GM21825 (cell line): Measurements from ENCODE around the gene CBFA2T2.

Source experiments
- ATAC-seq: cut with Tn5 transposase; IDR thresholded peaks from one replicate; pipeline ENCODE4 v1.9.1; 2021; ENCODE audit warnings: mild to moderate bottlenecking, moderate library complexity; ENCODE audit not compliant: unreplicated experiment

CBFA2T2 gene

DNA sequence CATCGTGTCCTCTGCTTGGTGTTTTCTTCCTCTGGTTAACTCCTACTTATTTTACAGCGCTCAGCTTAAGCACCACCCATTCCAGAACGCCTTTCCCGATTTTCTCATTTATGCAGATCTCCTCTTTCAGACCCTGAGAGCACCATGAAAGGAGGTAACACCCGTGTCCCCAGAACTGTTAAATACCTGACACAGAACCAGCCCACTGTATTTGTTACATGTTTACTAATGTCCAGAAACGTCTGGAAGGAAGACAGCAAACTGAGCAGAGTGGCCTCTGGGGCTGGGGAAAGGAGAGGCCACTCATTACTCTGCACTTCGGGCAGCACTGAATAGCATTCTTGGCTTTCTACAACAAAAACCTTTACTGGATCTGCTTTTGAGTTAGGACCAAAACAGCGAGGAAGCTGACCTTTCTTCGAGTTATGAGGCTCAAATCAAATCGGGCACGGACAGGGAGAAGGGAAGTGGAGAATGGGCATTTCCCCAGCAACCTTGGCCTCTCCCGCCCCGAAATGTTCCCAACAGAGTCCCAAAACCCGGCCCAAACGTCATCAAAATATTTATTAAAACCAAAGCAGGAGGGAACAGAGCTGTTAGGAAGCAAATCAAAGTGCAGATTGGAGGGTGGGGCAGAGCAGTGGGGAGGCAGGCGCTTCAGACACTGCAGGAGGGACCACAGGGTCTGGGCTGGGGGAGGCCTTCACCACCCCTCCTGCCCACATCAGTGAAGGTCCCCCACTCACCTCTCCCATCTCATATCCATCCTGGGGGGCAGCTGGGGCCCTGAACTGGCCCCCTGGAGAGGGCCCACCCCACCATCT lies 185.5 kb downstream of the CBFA2T2 start:
- ATAC-seq, result no peak

DNA sequence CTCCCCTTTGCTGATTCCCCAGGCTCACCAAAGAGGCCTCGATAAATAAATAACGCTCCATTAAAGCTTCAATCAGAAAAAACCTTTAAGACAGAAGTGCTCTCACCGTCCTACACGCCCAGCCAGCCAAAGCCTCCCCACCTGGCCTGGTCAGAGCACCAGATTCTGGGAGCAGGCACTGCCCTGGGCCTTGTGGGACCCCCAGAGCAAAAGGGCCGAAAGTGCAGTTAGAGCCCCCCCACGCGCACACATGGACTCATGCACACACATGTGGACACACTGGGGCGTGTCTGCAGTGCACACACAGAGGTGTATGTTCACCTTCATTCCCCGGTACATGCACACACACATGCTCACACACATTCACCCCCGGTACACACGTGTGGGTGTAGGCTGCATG lies 186.2 kb downstream of the CBFA2T2 start:
- no peak for ATAC-seq

DNA sequence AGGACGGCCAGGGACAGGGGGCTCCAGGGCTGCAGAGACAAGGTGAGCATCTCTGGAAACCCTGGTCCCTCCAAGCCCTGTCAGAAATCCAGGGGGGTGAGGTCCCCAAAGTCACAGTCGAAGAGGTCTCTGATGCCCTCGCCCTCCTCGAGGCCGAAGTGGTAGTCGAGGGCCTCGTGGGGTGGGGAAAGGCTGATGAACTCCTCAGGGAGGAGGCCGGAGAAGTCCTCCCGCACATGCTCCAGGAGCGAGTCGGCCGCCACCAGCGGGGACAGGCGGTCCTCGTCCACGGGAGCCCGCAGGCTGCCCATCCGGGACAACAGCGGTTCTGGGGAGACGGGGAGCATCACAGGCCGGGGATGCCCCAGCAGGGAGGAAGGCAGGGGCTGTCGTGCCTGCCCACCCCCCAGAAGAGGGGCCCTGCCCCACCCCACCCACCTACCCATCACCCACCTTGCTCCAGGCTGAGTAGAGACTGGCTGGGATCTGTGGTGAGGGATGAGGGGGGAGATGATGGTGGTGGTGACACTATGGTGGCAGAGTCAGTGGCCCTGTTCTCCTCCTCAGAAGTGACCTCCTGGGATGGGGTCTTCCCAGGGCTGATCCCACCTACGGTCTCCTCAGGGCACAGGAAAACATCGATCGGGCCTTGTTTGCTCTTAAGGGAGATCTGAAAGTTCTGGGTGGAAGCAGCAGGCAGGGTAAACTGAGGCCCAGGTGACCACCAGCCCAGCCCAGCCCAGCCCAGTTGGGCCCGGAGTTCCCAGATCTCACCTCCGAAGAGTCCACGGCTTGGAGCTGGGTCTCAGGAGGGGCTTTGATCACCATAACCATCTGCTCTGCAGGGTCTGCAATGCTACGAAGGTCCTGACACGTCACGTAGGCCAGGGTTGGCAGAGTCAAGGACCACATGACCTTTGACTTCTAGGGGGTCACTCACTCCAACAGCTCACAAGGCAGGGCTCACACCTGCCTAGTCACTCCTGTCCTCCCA lies 187.1 kb downstream of the CBFA2T2 start:
- ATAC-seq, result no peak

DNA sequence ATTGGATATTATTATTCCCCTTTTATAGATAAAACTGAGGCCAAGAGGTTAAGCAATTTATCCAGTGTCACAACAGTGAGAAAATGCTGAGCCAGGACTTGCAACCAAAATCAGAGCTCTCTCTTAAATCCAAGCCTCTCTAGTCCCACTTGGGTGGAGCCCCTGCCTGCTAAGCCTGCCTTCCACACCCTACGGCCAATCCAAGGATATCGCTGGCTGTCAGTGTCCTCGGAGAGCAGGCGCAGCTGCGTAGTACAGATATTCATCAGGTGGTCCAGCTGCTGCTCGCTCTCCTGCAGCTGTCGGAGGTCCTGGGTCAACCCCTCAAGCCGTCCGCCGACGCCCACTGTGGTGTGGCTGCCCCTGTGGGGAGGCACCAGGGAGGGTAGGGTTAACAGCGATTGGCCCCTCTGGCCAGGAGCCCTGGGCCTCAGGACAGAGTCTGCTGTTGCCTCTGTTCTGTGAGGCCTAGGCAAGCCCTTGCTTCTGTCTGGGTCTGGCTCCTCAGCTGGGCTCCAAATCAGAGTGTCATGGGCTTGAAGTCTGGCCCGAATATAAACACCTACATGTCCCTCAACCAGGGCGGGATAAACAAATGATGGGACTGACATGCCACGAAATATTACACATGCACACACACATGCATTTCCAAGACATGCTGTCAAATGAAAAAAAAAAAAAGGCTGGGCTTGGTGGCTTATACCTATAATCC lies 188.3 kb downstream of the CBFA2T2 start:
- no peak for ATAC-seq

DNA sequence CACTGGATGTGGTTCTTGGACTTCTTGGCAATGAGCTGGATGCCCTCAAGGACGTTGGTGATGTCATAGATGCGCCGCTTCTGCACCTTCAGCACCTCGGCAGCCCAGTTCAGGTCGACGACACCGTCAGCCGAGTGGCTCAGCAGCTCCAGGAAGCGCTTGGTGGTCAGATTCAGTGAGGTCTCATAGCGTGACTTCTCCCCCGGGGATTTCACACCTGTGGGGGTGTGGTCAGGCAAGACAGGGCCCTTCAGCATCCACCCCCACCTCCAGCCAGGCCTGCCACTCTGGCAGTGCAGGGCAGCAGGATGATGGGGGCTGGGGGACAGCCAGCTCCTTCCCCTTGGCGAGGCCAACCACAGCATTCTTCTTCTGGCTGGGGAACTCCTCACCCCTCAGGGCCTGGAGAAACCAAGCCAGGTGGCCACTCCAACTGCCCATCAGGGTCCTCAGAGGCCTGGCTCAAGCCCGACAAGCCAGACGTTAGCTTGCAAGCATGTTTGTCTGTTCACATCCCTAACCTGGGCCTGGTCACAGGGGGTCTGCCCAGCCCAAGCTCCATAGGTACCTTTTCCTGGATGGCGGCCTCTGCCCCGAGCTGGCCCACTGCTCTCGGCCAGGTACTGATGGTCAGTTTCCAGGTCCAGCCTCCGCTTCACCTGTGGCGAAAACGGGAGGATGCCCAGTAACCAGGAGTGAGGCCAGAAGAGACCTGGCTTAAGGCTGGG lies 190.0 kb downstream of the CBFA2T2 start:
- no peak for ATAC-seq

DNA sequence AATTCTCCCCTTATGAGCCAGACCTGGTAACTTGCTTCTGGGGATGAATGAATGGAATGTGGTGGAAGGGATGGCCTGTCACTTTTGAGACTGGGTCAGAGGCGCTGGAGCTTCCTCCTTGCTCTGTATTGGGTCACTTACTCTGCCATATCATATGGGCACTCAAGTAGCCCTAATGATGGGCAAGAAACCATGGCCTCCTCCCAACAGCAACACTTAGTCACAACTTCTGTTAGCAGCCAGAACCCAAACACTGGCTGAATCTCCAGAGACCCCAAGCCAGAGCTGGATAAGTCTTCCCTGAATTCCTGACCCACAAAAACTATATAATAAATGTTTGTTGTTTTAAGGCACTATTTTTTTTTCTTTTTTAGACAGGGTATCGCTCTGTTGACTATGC lies 190.8 kb downstream of the CBFA2T2 start:
- ATAC-seq, result no peak

DNA sequence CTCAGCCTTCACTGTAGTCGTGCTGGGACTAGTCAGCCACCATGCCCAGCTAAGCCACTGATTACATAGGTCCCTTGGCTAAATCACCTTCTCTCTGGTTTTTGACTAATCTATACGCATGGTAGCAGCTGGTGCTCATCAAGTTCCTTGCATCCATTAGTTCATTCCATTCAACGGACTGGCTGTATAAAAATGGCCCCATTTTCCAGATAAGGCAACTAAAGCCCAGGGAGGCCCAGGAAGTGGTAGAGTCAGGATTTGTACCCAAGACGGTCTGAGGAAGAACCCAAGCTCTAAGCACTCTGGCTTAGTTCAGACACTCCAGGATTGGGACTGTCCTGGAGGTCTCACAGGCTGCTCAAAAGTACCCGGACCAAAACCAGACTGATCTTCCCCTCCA lies 191.4 kb downstream of the CBFA2T2 start:
- no peak for ATAC-seq

DNA sequence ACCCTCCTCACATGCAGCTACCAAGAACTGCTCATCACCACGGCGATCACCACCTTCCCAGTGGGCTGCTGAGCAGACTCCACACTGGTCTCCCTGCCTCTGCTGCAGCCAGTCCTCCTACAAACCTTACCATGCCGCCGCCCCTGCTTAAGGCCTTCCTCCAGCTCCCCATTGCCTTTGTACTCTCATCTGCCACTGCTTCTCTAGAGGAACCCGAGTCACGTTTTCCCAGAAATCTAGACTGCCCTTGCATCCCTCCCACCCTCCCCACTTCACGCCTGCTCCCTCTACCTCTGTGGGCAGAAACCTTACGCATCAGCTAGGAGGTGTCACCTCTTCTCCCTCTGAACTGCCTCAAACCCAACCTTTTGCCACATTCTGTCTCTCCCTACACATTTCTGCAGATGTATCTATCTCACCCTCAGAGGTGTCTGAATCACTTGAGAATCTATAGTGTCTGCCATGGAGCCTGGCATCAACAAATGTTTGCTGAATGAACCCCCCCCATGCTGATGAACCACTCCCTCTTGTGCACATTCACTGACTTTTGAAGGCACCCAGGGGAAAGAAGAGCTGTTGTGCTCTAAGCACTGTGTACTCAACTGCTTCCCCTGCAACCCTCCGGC lies 191.9 kb downstream of the CBFA2T2 start:
- no peak for ATAC-seq

DNA sequence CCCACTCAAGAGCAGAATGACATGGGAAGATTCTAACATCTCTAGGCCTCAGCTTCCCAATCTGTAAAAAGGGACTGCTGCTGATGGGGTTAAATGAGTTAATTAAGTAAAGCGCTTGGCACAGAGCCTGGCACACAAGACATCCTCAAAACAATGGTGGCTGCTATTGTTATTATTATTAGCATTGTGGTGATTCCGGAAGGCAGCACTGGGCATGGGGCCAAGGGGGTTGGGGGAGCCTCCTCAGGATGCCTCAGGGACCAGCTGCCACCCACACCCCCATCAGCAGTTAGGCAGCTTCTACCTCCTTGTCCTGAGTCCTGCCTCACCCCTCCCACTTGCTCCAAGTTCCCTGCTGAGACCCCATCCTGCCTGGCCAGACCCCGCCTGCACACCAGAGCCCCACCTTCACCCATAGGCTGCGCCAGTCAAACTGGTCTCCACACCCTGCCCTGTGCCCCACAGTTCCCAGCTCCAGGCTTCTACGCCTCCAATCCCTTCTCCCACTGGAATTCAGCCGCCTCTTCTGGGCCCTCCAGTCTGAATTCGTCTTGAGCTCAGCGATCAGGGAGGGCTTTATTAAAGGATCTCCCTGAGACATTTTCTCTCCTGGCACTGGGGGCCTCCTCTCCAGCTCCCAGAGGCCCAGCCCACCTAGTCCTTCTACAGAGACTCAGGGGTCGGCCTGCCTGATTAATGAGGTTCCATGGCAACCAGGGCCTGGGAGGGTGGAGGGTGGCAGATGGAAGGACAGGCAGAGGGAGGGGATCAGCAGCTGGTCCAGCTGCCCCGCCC lies 194.8 kb downstream of the CBFA2T2 start:
- ATAC-seq, result no peak

DNA sequence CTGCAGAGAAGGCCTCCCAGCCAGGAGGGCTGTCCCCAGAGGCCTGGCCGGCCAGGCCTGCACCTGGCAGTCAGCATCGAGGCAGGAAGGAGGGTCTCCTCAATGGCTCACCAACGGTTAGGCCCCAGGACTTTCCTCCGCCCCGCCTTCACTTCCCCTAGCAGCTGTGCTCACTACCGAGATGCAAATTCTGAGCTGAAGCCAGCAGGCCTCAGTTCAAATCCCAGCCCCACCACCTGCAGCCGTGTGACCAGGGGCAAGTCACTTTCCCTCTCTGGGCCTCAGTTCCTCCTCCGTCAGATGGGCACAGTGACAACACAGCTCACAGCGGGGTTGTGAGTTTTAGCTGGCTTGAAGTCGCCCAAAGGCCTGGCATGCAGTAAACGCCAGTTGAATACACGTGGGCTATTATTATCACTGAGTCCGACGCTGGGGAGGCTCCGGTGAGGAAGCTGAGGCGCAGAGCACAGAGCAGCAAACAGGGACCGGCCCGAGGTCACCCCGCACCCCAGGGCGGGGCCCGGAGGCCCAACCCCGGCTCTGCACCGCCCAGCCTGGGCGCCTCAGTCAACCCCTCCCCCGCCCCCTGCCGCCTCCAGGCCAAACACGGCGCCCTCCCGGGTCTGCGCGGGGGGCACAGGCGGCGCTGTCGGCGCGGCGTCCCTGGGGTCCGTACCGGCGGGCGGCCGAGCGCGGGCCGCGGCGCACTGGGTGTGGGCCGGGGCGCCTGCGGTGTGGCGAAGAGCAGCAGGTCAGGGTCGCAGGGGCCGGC lies 195.6 kb downstream of the CBFA2T2 start:
- peak; percentile 31 for ATAC-seq

DNA sequence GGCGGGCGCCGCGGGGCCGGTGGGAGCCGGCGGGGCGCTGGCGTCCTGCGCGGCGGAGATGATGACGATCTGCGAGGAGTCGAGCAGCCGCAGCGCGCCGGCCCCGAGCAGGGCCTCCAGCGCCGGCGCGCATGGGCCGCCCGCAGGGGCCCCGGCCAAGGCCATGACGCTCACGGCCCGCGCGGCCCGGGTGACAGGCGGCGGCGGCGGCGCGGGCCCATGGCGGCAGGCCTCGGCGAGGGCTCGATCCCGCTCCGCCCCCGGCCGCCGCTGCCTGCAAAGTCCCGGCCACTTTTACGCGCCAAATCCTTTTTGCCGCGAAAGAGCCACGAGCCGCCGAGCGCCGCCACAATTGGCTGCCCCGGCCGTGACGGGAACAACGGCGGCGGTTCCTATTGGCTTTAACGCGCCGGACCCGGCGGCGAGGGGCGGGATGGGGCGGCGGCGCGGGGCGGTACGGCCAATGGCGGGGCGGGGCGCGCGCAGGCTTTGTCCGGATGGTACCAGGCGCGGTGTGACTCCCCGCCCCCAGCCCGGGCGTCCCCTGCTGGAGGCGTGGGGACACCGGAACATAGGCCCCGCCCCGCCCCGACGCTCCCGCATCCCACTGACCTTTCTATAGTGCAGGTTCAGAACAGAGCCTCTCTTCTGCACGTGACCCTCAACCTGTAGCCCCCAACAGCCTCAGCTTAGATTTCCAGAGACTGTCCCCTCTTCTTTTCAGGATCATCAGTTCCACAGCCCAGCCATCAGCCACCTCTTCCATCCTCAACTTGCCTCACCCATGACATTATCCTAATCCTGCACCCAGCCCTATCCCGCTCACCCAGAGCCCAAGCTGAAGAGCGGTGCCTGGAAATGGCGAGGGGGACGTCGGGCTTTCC lies 196.4 kb downstream of the CBFA2T2 start, which contains the start of gene E2F1:
TSS of gene E2F1 (minus strand) at position 286 of the 884 bp plus-strand sequence. CDS start at position 165, 121 bp downstream.
- peak; percentile 76 for ATAC-seq

DNA sequence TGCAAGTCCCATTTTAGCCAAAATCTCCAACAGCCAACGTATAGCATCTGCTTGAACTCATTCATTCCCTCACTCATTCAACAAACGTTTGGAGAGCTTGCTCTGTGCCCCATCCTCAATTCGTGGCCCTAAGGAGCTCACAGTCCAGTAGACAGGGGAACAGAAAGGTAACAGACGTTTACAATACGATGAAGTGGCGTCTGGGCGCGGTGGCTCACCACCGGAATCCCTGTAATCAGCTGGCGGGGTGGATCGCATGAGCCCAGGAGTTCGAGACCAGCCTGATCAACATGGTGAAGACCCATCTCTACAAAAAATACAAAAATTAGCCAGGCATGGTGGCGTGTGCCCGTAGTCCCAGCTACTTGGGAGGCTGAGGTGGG lies 197.1 kb downstream of the CBFA2T2 start:
- no peak for ATAC-seq

DNA sequence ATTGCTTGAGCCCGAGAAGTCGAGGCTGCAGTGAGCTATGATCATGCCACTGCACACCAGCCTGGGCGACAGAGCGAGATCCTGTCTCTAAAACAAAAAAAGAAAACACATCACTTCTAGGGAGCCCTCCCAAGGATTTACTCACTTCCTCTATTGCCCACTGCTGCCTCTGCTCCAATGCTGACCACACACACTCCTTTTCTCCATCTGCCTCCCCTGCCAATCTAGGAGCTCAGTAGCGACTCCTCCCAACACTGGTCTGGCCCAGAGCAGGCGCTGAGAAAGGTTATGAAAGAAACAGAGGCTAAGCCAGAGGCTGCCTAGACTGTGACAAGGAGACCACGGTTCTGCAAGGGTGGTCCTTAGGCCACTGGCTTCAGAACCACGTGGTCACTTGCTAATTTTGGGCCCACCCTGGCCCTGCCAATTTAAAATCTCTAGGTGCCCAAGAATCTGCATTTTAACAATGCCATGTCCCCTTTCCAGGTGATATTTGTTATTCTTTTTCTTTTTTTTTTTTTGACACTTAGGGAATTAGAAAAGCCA lies 197.5 kb downstream of the CBFA2T2 start:
- ATAC-seq, result no peak

DNA sequence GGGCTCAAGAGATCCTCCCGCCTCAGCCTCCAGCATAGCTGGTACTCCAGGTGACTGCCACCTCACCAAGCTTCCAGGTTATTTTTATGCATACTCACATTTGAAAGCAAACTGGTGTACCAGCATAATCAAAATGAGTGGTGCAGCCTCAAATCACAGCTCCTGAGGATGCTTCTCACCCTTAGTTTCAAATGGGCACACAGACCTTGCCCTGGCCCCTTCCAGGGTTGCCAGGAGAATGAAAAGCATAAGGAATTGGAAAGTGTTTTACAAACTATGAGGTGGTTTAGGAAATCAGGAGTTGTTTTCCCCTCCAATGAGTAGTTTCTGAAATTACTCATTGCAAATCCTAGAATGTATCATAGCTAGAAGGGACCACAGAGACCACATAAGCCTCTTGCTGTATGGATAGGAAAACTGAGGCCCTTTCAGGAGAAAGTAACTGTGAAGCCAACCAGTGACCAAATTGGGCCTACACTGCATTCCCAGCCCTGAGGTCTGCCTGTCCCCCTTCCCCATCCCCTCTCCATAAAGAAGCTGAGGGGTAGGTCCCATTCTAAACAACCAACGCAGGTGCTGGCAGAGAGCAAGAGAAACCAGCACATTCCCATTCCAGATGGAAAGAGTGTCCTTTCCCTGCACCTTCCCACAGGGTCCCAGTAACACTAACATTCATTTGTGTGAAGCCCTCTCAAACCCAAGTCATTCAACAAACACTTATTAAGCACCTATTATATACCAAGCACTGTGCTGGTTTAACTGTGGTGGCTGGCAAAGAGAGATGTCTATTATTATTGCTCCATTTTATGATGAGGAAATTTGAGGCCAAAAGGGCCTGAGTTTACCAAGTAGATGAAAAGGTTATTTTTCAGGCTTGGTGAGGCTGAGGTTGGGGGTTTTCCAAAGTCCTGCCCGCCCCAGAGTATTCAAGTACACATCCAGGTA lies 198.4 kb downstream of the CBFA2T2 start:
- no peak for ATAC-seq

DNA sequence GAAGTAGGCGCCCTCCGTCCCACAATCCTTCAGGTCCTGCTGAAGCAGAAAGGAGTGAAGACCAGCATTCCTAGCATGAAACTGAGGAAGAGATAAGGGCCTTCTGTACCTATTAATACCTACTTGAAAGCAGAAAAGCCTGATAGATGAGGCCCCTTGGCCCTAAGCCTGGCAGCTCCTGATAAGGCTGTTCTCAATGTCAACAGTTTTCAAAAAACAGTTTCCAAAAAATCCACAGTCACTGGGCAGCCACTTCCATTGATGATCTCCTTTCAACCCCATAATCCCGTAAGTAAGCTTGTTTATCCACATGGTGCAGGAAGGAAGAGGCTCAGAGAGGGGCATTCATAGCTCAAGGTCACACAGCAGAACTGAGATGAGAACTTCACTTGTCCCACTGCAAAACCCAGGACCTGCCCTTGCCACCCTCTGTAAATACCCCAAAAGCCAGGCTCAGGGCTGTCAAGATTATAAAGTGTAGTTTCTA lies 199.1 kb downstream of the CBFA2T2 start:
- no peak for ATAC-seq

DNA sequence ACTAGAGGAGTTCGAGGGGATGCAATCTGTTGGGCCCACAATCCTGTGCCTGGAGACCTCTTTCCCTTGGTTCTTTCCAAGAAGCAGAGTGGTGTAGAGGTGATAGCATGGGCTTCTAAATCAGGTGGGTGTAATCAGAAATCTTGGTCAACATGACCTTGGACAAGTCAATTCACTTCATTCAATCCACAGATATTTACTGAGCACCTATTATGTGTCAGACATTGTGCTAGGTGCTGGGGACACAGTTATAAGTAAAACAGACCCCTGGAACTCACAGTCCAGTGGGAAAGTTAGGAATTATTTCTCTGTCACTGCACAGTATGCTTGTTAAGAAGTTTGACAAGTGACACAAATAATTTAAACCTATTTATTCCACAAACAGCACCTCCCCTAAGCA lies 199.6 kb downstream of the CBFA2T2 start:
- ATAC-seq, result no peak
